ENCODE data around the gene SLC25A22.

- TF ChIP-seq POLR2A (IDR thresholded peaks at IDR 0.05) (no peak), CTCF (IDR thresholded peaks at IDR 0.05) (no peak), EP300 (IDR thresholded peaks at IDR 0.05; ENCODE audit: low read depth) (no peak)
Observed at GRCh38 chr11:837189-837989, 39.3 kb upstream of the SLC25A22 start.
